GM18526 (cell line): ENCODE measurements around the gene PEDS1.
A peak's percentile ranks its signal among the peaks of the same experiment; 100 is the strongest.

Experiments used
- POLR2A ChIP-seq: IDR thresholded peaks from 3 replicates; pipeline ENCODE4 v1.6.1; 2011; ENCODE audit not compliant: insufficient read length; ENCODE audit errors: extremely low read depth

The PEDS1 gene

GRCh38 chr20:50115591-50116367, 37.7 kb downstream of the PEDS1 start:
- TF ChIP-seq POLR2A = peak; percentile 82

GRCh38 chr20:50115041-50115512, 38.4 kb downstream of the PEDS1 start:
- no peak for TF ChIP-seq POLR2A

- no peak for TF ChIP-seq POLR2A
These were observed 39.9 kb downstream of the PEDS1 start for GRCh38 chr20:50113420-50114224.

- peak; percentile 88 for TF ChIP-seq POLR2A
These were observed 40.8 kb downstream of the PEDS1 start, which contains the start of gene UBE2V1 for GRCh38 chr20:50112512-50113419. UBE2V1 (minus strand) TSS chr20:50113150; CDS start chr20:50113128, 22 bp downstream.

GRCh38 chr20:50111829-50112495, 41.6 kb downstream of the PEDS1 start:
- TF ChIP-seq POLR2A = no peak

GRCh38 chr20:50111120-50111828, 42.2 kb downstream of the PEDS1 start:
- TF ChIP-seq POLR2A = no peak

- TF ChIP-seq POLR2A = no peak
These were observed 43.1 kb downstream of the PEDS1 start for GRCh38 chr20:50110141-50111047.

- no peak for TF ChIP-seq POLR2A
These were observed 44.8 kb downstream of the PEDS1 start for GRCh38 chr20:50108556-50109235.

GRCh38 chr20:50107796-50108331, 45.7 kb downstream of the PEDS1 start:
- no peak for TF ChIP-seq POLR2A

- TF ChIP-seq POLR2A = no peak
These were observed 46.4 kb downstream of the PEDS1 start for GRCh38 chr20:50107086-50107660.
